Right atrium auricular region (tissue), 2 donors: ENCODE measurements around the gene PLA2G4B. TPM values are rescaled to one million over a fixed set of nuclear protein-coding genes. Genes with fewer than 3 reads are reported as not detected.

Experiments used
- DNase-seq: peaks from one replicate; pipeline ENCODE4 v3.0.0-alpha.2; 2019; ENCODE audit warnings: low spot score
- H3K27ac ChIP-seq, 2 donors: fragments of 200-600 bp; sonication (generic); 1 replicate in 1 of 2; 2 replicates in 1 of 2; pipeline ENCODE4 v1.5.1; 2016 to 2019
- H3K27me3 ChIP-seq, 2 donors: fragments of 200-600 bp; sonication (generic); one replicate each; pipeline versions ENCODE4 v1.5.1 to v1.6.0; 2017 to 2019
- H3K36me3 ChIP-seq: fragments of 200-600 bp; sonication (generic); one replicate; pipeline ENCODE4 v1.5.1; 2016
- H3K4me1 ChIP-seq, 2 donors: fragments of 200-600 bp; sonication (generic); one replicate each; pipeline versions ENCODE4 v1.5.1 to v1.6.0; 2017 to 2019
- H3K4me3 ChIP-seq, 2 donors: fragments of 200-600 bp; sonication (generic); 1 replicate in 1 of 2; 2 replicates in 1 of 2; pipeline ENCODE4 v1.5.1; 2017 to 2019; ENCODE audit warnings: mild to moderate bottlenecking in 1 of 2, moderate library complexity in 1 of 2
- H3K9me3 ChIP-seq, 2 donors: fragments of 200-600 bp; sonication (generic); one replicate each; pipeline ENCODE4 v1.5.1; 2019
- CTCF ChIP-seq, 2 donors: fragments of 200-600 bp; sonication (generic); IDR thresholded peaks; one replicate each; pipeline ENCODE4 v1.5.1; 2019; ENCODE audit warnings: antibody characterized with exemption in 2 of 2
- total RNA-seq, 2 donors: library from RNA; depleted of rRNA; stranded (reverse); fragments of >200 nt; gene quantifications; one replicate each; pipeline ENCODE4 v1.1.0, GENCODE V29; 2016

PLA2G4B gene
- total RNA-seq, 2 donors from 2014 or later, result 1.3 to 1.4 TPM

DNA sequence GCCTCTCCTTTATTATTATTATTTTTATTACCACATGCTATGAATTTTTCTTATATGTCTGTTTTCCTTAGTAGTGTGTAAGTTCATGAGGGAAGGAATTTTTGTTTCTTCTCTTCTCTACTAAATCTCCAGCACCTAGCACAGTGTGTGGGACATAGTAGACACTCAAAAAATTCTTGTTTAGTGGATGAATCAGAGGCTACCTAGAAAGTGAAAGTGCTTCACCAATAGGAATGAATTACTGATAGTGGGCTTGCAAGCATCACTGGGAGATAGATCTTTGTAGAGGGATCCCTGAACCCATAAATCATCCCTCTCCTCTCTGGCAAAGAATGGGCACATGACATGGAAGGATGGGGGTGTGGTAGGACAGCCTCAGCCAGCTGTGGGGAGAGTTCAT lies 46.7 kb downstream of the PLA2G4B start:
- Histone ChIP-seq H3K4me1 (peaks cover 0 to 18% of the 10 kb centered on the region in 2 donors), H3K36me3 (no peaks in the 10 kb centered on the region), H3K4me3 (no peak overlapping the region), H3K27me3 (no peaks in the 10 kb centered on the region), H3K9me3 (no peaks in the 10 kb centered on the region), H3K27ac (no peak overlapping the region)
- TF ChIP-seq CTCF (IDR thresholded peaks at IDR 0.05), result no peak
- DNase-seq, result no peak

- H3K4me3 ChIP-seq, result no peak overlapping the region
- H3K27me3 ChIP-seq, result no peaks in the 10 kb centered on the region
- TF ChIP-seq CTCF (IDR thresholded peaks at IDR 0.05), result no peak
- no peaks in the 10 kb centered on the region for H3K36me3 ChIP-seq
- DNase-seq, result no peak
- H3K9me3 ChIP-seq, result no peaks in the 10 kb centered on the region
- H3K4me1 ChIP-seq, result peaks cover 0 to 18% of the 10 kb centered on the region in 2 donors
- H3K27ac ChIP-seq, result no peak overlapping the region
Observed at GRCh38 chr15:41885841-41886240, 47.2 kb downstream of the PLA2G4B start.

GRCh38 chr15:41886741-41887140 lies 48.1 kb downstream of the PLA2G4B start:
- no peak overlapping the region for H3K27ac ChIP-seq

DNA sequence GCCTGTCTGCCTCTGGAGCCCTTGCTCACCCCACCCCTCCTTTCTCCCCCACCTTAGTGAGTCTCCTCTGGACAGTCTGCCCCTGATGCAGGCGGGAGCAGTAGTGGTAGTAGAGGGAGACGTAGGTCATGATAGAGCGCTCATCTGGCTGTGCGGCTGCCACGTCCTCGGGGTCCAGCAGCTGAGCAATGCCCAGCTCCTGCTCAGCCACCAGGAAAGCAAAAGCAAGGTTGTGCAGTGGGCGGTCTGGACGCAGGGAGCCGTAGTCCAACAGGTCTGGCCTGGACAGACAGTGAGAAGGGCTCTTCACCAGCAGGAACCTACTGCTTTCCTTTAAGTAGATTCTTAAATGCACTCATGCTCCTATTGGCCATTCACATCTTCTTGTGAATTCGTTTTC lies 48.5 kb downstream of the PLA2G4B start:
- H3K4me3 ChIP-seq, result no peak overlapping the region
- H3K4me1 ChIP-seq, result peaks cover 0 to 18% of the 10 kb centered on the region in 2 donors
- no peak for DNase-seq
- no peaks in the 10 kb centered on the region for H3K9me3 ChIP-seq
- H3K27me3 ChIP-seq, result no peaks in the 10 kb centered on the region
- no peak overlapping the region for H3K27ac ChIP-seq
- H3K36me3 ChIP-seq, result no peaks in the 10 kb centered on the region
- no peak for TF ChIP-seq CTCF (IDR thresholded peaks at IDR 0.05)

More at GRCh38 chr15:41886741-41887140, 48.1 kb downstream of the PLA2G4B start:
- no peak for TF ChIP-seq CTCF (IDR thresholded peaks at IDR 0.05)
- H3K4me3 ChIP-seq, result no peak overlapping the region
- H3K27me3 ChIP-seq, result no peaks in the 10 kb centered on the region
- H3K36me3 ChIP-seq, result no peaks in the 10 kb centered on the region
- DNase-seq, result no peak
- H3K4me1 ChIP-seq, result peaks cover 0 to 18% of the 10 kb centered on the region in 2 donors
- no peaks in the 10 kb centered on the region for H3K9me3 ChIP-seq

DNA sequence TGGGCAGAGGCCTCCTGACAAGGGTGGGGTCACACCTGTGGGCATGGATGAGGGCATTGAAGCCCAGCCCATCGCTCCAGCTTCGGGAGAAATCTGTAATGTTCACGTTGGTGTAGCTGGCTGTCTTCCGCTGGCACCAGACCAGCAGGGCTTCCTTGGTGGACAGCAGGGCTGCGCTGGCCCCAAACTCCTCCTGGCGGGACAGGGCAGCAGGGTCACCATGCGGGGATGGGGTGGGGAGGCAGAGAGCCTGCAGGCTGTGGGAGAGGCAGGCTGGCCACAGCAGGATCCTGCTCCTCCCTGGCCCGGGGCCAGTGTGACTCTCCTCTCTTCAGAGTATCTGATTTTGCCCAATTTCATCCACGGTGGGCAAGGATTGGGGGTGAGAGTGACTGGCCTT lies 49.2 kb downstream of the PLA2G4B start:
- Histone ChIP-seq H3K4me3 (no peak overlapping the region), H3K9me3 (no peaks in the 10 kb centered on the region), H3K4me1 (peaks cover 0 to 13% of the 10 kb centered on the region in 2 donors), H3K36me3 (no peaks in the 10 kb centered on the region), H3K27me3 (no peaks in the 10 kb centered on the region), H3K27ac (no peak overlapping the region)
- TF ChIP-seq CTCF (IDR thresholded peaks at IDR 0.05), result no peak
- DNase-seq, result no peak

DNA sequence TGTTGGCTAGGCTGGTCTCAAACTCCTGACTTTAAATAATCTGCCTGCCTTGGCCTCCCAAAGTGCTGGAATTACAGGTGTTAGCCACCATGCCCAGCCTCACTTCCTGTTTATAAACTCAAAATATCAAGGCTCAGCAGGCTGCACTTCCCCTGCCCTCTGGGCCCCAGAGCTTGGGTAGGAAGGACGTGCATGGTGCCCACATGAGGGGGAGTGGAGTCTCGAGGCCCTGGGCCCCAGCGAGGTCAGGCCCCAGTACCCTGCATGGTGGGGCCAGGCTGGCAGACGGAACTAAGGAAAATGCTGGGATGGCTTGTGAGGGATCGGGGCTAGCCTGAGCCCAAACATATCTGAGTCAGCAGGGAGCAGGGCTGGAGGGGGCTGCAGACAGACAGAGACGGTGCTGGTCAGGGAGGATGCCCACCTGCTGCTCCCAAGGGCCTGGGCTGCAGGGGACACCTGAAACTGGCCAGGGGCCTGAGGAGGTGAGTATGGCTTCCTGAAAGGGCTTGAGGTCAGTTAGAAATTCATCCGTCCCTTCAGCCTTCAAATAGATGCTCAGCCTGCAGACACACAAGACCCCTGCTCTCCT lies 50.1 kb downstream of the PLA2G4B start:
- no peak for TF ChIP-seq CTCF (IDR thresholded peaks at IDR 0.05)
- Histone ChIP-seq H3K4me1 (peaks cover 0 to 17% of the 10 kb centered on the region in 2 donors), H3K27me3 (no peaks in the 10 kb centered on the region), H3K27ac (no peak overlapping the region), H3K36me3 (no peaks in the 10 kb centered on the region), H3K4me3 (no peak overlapping the region), H3K9me3 (no peaks in the 10 kb centered on the region)
- DNase-seq, result no peak
